Gastrocnemius medialis (tissue), 4 donors: Measurements from ENCODE around the gene LIMK1.

Experiments used
- POLR2A ChIP-seq, 2 donors: fragments of 450-650 bp; IDR thresholded peaks; one replicate each; pipeline ENCODE4 v1.6.1; 2017; ENCODE audit warnings: antibody characterized with exemption in 2 of 2, mild to moderate bottlenecking in 2 of 2, moderate library complexity in 2 of 2
- TF ChIP-seq, protein P1 (sequence below), 5 experiments: fragments of 450-650 bp in 3 of 5; fragments of 200-600 bp in 2 of 5; sonication (generic) in 2 of 5; IDR thresholded peaks in 4 of 5; conservative IDR thresholded peaks in 1 of 5; 1 replicate in 4 of 5; 2 replicates in 1 of 5; pipeline ENCODE4 v1.5.1; 2016 to 2019; ENCODE audit warnings: antibody characterized with exemption in 5 of 5, mild to moderate bottlenecking in 3 of 5, moderate library complexity in 3 of 5

GRCh38 chr7:74074770-74075169, 8.8 kb upstream of the LIMK1 start:
- TF ChIP-seq POLR2A (IDR thresholded peaks at IDR 0.05) = no peak
- TF ChIP-seq, protein P1, sequence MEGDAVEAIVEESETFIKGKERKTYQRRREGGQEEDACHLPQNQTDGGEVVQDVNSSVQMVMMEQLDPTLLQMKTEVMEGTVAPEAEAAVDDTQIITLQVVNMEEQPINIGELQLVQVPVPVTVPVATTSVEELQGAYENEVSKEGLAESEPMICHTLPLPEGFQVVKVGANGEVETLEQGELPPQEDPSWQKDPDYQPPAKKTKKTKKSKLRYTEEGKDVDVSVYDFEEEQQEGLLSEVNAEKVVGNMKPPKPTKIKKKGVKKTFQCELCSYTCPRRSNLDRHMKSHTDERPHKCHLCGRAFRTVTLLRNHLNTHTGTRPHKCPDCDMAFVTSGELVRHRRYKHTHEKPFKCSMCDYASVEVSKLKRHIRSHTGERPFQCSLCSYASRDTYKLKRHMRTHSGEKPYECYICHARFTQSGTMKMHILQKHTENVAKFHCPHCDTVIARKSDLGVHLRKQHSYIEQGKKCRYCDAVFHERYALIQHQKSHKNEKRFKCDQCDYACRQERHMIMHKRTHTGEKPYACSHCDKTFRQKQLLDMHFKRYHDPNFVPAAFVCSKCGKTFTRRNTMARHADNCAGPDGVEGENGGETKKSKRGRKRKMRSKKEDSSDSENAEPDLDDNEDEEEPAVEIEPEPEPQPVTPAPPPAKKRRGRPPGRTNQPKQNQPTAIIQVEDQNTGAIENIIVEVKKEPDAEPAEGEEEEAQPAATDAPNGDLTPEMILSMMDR (IDR thresholded peaks at IDR 0.05 in 4 of 5, conservative IDR thresholded peaks at IDR 0.05 in 1 of 5) = no peak
